AG09319 (cell line): Measurements from ENCODE around the gene MT4.

Experiments used
- DNase-seq: peaks from one replicate; pipeline ENCODE4 v3.0.0-alpha.2; 2010; ENCODE audit warnings: low read depth; ENCODE audit errors: extremely low read depth
- CTCF ChIP-seq: IDR thresholded peaks from 2 replicates; pipeline ENCODE4 v1.5.1; 2011; ENCODE audit warnings: low read depth, mild to moderate bottlenecking, inconsistent platforms, low read length, moderate library complexity

The MT4 gene

DNA sequence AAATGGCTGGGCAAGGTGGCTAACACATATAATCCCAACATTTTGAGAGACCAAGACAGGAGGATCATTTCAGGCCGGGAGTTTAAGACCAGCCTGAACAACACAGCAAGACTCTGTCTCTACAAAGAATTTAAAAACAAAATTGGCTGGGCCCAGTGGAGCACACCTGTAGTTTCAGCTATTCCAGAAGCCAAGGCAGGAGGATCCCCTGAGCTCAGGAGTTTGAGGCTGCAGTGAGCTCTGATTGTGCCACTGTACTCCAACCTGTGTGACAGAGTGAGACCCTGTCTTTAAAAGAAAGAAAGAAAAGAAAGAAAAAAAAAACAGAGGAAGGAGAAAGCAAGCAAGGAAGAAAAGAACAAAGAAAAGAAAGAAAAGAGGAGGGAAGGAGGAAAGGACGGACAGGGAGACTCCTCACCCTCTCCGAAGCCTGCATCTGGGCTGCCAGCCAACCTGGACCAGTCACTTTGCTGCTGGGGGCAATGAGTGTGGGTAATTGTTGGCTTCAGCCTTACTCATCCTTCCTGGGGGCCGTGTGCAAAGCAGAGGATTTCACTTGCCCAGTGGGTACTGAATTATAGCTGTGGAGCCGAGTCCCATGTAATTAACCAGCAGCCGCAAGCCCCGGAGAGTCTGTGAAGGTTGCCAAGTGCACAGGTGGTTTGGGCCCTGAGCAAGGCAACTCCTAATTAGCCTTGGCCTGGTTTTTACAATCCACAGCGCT, 6.7 kb upstream of the MT4 start:
- no peak for DNase-seq
- TF ChIP-seq CTCF: no peak

DNA sequence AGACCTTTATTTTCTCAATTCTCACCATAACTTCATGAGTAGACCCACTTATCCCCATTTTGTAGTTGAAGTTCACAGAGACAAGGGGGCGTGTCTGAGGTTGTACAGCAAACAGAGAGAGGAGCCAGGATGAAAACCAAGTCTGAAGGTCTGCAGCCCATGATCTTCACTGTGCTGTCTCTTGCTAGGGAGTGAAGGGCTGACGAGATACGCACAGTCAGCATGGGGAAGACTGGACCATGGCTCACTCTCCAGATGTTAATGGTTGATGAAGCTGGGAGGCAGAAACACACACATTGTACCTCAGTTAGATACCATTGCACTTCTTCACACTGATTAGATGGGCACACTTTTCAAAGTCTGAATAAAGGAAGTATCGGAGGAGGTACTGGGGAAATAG, 5.8 kb upstream of the MT4 start:
- DNase-seq: no peak
- no peak for TF ChIP-seq CTCF

DNA sequence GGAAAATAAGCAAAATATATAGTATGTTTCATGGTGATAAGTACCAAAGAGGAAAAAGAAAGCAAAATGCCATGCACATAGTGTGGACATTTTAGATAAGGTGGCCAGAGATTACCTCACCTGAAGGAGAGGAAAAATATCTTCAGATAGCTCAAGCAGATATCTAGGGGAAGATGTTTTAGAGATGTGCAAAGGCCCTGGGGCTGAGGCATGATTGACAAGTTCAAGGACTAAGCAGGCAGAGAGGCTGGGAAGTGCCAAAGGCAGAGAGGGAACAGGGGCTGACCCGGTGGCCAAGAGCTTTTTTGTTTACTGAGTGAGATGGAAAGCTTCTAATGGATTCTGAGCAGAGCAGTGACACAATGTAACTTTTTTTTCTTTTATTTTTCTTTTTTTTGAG, 4.4 kb upstream of the MT4 start:
- no peak for DNase-seq
- TF ChIP-seq CTCF: no peak

DNA sequence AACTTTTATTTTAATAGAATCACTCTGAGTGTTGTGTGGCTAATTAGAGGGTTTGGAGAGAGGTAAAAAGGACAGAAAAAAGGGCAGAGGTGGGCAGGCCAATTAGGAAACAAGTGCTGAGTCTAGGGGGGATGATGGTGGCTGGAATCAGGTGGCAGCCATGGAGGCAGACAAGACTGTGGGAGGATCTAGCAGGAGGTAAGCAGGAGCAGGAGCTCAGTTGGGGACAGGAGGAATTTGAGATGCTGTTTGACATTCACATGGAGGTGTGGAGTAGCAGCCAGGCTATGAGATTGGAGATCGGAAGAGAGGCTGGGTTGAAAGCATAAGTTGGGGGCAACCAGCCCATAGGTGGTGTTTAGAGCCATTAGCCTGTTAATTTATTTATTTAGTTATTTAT, 3.7 kb upstream of the MT4 start:
- DNase-seq: no peak
- no peak for TF ChIP-seq CTCF

DNA sequence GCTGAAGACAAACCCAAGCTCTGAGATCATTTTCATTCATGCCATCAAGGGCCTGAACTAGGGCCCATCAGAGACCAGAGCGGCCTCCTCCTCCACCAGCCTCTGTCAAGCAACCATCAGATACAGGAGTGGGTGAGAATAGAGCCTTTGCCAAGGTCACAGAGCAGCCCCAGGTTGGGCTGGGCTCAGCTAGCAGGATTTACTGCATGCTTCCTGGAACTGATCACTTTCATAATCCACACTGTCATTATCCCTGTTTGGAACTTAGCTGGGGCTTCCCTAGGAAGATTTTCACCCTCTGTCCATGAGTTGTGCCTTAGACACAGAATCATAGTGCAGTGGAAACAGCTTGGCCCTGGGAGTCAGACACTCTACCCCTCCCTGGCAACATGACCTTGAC, 5.1 kb downstream of the MT4 start:
- DNase-seq: no peak
- no peak for TF ChIP-seq CTCF

DNA sequence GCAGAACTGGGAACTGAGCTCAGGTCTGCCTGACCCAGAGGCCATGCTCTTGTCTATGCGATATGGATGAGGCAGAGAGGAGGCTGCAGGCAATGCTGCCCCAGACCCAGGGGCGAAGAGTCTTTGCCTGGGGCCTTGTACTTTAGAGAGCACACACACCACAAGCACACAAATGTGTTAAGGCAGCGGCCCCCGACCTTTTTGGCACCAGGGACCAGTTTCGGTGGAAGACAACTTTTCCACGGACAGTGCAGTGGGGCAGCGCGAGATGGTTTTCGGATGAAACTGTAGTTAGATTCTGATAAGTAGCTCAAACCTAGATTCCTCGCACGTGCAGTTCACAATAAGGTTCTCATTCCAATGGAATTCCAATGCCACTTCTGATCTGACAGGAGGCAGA, 6.7 kb downstream of the MT4 start:
- DNase-seq: no peak
- no peak for TF ChIP-seq CTCF

DNA sequence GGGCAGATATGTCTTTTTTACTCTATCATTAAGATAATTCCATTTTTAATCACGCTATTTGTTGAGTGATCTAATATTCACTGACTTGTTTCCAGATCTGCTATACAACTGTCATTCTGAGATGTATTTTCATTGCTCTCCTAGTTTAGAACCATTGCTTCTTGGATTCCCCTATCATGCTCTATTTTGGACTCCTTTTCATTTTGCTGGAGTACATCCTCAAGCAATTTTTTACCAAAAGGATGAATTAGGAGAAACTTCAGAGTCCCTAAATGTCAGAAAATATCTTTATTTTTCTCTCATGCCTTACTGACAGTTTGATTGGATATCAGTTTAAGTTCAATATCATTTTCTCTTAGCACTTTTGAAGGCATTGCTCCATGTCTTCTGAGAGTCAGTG, 9.8 kb downstream of the MT4 start:
- DNase-seq: no peak
- no peak for TF ChIP-seq CTCF
